ENCODE data around the gene GPR3.
A peak's percentile ranks its signal among the peaks of the same experiment; 100 is the strongest.

The GPR3 gene, protein sequence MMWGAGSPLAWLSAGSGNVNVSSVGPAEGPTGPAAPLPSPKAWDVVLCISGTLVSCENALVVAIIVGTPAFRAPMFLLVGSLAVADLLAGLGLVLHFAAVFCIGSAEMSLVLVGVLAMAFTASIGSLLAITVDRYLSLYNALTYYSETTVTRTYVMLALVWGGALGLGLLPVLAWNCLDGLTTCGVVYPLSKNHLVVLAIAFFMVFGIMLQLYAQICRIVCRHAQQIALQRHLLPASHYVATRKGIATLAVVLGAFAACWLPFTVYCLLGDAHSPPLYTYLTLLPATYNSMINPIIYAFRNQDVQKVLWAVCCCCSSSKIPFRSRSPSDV
- long read RNA-seq, transcript GPR3-201 (2 exons, 2,115 nt) = major isoform, 7 of 7 reads
- long read RNA-seq, partial matches to known transcripts = 0 of 7 reads
- long read RNA-seq, other reads (novel, unspliced or antisense) = 0 of 7 reads

DNA sequence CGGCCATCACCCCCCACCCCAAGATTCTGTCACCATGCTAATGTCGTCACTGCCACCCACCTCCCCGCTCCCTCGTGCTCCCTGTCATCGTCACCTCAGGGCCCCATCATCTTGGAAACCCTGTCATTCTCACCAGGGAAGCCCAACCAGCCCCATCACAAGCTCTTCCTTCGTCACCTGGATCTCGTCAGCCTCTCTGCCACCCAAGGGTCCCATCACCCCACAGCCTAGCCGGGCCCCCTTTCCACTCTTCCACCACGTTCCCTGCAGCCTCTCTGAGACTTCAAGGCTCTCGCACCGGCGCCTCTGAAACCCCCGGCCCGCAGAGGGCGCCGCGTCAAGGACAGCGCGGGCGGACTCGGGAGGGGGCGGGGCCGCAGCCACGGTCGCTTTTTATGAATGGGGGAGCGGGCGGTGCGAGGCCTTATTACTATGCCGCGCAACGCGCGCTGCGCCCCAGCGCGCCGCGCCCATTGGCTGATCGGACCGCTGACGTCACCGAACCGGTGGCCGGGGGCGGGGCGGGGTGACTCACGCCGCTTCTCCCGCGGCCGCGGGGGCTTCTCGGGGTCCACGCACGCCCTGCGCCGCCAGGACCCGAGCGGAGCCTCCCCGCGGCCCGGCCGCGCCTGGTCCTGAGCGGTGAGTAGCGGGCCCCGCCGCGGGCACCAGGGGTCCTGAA, at the start of gene GPR3:
Gene GPR3 (plus strand): TSS at position 527 of the 682 bp plus-strand sequence. CDS start 1,177 bp downstream, outside the sequence.
- no peak for TF ChIP-seq GABPA (IDR thresholded peaks at IDR 0.05; ENCODE audit: low read depth)
- TF ChIP-seq SPI1 (IDR thresholded peaks at IDR 0.05; ENCODE audit: borderline replicate concordance, low read depth) = no peak
- TF ChIP-seq POLR2AphosphoS5 (IDR thresholded peaks at IDR 0.05; ENCODE audit: low read depth) = no peak
- TF ChIP-seq, protein P1, sequence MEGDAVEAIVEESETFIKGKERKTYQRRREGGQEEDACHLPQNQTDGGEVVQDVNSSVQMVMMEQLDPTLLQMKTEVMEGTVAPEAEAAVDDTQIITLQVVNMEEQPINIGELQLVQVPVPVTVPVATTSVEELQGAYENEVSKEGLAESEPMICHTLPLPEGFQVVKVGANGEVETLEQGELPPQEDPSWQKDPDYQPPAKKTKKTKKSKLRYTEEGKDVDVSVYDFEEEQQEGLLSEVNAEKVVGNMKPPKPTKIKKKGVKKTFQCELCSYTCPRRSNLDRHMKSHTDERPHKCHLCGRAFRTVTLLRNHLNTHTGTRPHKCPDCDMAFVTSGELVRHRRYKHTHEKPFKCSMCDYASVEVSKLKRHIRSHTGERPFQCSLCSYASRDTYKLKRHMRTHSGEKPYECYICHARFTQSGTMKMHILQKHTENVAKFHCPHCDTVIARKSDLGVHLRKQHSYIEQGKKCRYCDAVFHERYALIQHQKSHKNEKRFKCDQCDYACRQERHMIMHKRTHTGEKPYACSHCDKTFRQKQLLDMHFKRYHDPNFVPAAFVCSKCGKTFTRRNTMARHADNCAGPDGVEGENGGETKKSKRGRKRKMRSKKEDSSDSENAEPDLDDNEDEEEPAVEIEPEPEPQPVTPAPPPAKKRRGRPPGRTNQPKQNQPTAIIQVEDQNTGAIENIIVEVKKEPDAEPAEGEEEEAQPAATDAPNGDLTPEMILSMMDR (IDR thresholded peaks at IDR 0.05; ENCODE audit: insufficient read depth, low read length) = no peak
- TF ChIP-seq, protein P2, sequence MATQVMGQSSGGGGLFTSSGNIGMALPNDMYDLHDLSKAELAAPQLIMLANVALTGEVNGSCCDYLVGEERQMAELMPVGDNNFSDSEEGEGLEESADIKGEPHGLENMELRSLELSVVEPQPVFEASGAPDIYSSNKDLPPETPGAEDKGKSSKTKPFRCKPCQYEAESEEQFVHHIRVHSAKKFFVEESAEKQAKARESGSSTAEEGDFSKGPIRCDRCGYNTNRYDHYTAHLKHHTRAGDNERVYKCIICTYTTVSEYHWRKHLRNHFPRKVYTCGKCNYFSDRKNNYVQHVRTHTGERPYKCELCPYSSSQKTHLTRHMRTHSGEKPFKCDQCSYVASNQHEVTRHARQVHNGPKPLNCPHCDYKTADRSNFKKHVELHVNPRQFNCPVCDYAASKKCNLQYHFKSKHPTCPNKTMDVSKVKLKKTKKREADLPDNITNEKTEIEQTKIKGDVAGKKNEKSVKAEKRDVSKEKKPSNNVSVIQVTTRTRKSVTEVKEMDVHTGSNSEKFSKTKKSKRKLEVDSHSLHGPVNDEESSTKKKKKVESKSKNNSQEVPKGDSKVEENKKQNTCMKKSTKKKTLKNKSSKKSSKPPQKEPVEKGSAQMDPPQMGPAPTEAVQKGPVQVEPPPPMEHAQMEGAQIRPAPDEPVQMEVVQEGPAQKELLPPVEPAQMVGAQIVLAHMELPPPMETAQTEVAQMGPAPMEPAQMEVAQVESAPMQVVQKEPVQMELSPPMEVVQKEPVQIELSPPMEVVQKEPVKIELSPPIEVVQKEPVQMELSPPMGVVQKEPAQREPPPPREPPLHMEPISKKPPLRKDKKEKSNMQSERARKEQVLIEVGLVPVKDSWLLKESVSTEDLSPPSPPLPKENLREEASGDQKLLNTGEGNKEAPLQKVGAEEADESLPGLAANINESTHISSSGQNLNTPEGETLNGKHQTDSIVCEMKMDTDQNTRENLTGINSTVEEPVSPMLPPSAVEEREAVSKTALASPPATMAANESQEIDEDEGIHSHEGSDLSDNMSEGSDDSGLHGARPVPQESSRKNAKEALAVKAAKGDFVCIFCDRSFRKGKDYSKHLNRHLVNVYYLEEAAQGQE (IDR thresholded peaks at IDR 0.05; ENCODE audit: insufficient replicate concordance, low read depth) = no peak
- Histone ChIP-seq H3K27me3 (ENCODE audit: insufficient read depth, poor library complexity, severe bottlenecking) (no peaks in the 10 kb centered on the region), H3K4me3 (replicated peaks; ENCODE audit: insufficient read depth, low read length) (peak within 1 kb of the TSS; percentile 74), H3K27ac (replicated peaks) (no peak within 1 kb of the TSS)
- DNase-seq (ENCODE audit: low read depth in 1 of 2, low spot score in 1 of 2) = peak; percentile 87 to 89

DNA sequence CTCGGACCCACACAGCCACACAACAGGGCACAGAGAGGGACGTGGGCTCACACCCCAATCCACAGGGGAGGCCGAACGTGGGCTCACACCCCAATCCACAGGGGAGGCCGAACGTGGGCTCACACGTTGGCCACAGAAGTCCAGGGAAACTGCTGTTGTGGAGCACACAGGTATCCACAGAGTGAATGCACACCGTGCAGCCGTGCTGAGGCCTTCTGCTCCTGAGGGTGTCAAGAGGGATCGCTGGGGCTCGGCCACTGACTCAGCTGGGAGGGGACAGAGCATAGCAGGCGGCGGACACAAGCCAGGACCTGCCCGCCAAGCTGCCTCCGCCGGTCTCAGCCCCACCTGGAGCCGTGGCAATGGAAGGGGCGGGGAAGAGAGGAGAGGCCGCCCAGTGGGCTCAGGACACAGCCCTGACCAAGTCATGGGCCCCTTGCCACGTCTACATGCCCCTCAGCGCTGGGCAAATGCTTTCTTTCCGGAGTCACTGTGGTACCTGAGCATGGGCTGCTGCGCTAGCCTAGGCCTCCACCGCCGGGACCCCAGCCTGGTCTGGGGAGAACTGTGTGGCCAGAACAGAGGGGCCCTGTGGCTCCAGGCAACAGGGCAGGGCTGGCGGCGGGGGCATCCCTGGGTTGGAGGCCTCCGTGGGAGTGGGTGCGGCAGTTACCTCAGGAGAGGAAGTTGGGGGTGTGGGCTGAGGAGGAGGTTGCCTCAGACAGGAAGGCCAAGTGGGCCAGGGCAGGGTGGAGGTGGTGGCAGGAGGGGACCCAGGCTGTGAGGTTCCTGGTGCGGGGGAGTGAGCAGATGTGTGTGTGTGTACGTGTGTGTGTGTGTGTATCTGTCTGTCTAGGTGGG, 49.4 kb upstream of the GPR3 start:
- H3K4me3 ChIP-seq (replicated peaks; ENCODE audit: insufficient read depth, low read length) = peak overlapping the region; percentile 90
- no peaks in the 10 kb centered on the region for H3K27me3 ChIP-seq (ENCODE audit: insufficient read depth, poor library complexity, severe bottlenecking)
- H3K27ac ChIP-seq (replicated peaks) = peak overlapping the region; percentile 95
- TF ChIP-seq SPI1 (IDR thresholded peaks at IDR 0.05; ENCODE audit: borderline replicate concordance, low read depth) = peak; percentile 95; the same call in 1 of the 2 replicates
- peak; percentile 68; the same call in 1 of the 2 replicates for TF ChIP-seq GABPA (IDR thresholded peaks at IDR 0.05; ENCODE audit: low read depth)
- TF ChIP-seq, protein P1 (IDR thresholded peaks at IDR 0.05; ENCODE audit: insufficient read depth, low read length) = no peak
- TF ChIP-seq, protein P2 (IDR thresholded peaks at IDR 0.05; ENCODE audit: insufficient replicate concordance, low read depth) = peak; percentile 61
- TF ChIP-seq POLR2AphosphoS5 (IDR thresholded peaks at IDR 0.05; ENCODE audit: low read depth) = peak; percentile 98
- DNase-seq (ENCODE audit: low read depth in 1 of 2, low spot score in 1 of 2) = peak; percentile 98 to 99

DNA sequence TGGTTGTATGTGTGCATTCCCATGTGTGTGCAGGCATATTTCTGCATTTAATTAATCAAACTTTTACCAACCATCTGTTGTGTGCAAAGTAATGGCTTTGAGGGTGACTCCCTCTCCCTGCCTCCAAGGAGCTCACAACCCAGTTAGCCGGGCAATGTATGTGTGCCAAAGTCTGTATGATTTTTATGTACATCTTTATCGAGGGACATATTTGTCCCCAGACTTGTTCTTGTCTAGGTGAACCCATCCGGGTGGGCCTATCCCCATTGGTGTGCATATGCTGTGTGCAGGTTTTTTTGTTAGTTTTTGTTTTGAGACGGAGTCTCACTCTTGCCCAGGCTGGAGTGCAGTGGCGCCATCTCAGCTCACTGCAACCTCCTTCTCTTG, 48.8 kb upstream of the GPR3 start:
- Histone ChIP-seq H3K4me3 (replicated peaks; ENCODE audit: insufficient read depth, low read length) (peak overlapping the region; percentile 90), H3K27me3 (ENCODE audit: insufficient read depth, poor library complexity, severe bottlenecking) (no peaks in the 10 kb centered on the region), H3K27ac (replicated peaks) (peak overlapping the region; percentile 95)
- TF ChIP-seq POLR2AphosphoS5 (IDR thresholded peaks at IDR 0.05; ENCODE audit: low read depth) (no peak), SPI1 (IDR thresholded peaks at IDR 0.05; ENCODE audit: borderline replicate concordance, low read depth) (no peak), GABPA (IDR thresholded peaks at IDR 0.05; ENCODE audit: low read depth) (no peak)
- TF ChIP-seq, protein P2 (IDR thresholded peaks at IDR 0.05; ENCODE audit: insufficient replicate concordance, low read depth) = no peak
- TF ChIP-seq, protein P1 (IDR thresholded peaks at IDR 0.05; ENCODE audit: insufficient read depth, low read length) = no peak
- no peak for DNase-seq (ENCODE audit: low read depth in 1 of 2, low spot score in 1 of 2)
